Activated gamma-delta T cell treated with Interleukin-2 at 50 U/mL for 16 hours (primary cell): ENCODE measurements around the gene TLE4.
A peak's percentile ranks its signal among the peaks of the same experiment; 100 is the strongest.

Experiments
- DNase-seq: peaks from one replicate; pipeline ENCODE4 v3.0.0-alpha.2; 2020

Gene TLE4

DNA sequence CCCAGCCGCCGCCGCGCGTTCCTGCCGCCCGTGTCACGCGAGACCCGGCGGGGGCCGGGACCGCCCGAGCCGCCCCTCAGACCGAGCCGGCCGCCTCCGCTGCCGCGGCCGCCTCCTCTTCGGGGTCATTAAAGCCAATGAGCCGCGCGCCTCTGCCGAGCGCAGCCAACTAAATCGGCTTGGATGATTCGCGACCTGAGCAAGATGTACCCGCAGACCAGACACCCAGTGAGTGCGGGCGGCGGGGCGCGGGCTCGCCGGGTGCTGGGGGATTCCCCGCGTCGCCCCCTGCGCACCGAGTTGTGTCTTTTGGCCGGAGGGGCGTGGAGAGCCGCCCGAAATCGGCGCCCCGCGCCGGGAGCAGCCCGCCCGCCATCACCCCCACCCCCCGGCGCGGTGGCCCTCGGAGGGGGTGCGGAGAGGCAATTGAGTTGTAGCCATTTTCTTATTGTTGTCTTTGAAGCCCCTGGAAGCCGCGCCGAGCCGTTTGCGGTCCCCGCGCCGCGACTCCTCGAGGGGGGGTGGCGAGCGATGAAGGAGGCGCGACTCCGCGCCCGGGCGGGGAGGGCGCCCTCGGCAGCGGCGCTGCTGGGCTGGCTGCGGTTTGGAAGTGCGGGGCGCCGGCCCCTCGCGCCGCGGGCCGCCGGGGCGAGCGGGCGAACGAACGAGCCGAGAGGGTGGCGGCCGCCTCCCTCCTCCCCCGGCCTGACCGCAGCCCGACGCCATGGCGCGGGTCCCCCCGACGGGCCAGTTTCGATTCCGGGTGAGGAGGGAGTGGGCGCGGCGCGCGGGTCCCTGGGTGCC is 1.0 kb downstream of the TLE4 start:
- peak; percentile 56 for DNase-seq

GRCh38 chr9:79573412-79573923 is 1.7 kb downstream of the TLE4 start:
- DNase-seq = no peak

- DNase-seq = no peak
Measured at GRCh38 chr9:79574136-79574535, 2.4 kb downstream of the TLE4 start.

DNA sequence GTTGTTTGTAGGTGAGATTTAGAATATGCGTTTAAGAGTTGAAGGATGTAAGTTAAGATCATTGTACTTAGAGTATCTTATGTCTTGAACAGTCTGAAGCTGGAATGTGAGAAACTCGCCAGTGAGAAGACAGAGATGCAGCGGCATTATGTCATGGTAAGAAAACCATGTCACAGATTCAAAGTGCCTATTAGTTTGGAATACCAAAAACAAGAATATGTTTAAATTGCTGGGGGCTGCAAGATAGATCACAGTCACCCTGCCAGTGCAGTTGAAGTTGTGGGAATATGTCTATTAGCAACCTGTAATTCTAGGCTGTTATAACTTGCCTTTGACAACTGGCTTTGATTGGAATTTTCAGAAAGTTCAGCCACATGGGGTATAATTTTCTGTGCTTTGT is 3.0 kb downstream of the TLE4 start:
- DNase-seq = no peak

DNA sequence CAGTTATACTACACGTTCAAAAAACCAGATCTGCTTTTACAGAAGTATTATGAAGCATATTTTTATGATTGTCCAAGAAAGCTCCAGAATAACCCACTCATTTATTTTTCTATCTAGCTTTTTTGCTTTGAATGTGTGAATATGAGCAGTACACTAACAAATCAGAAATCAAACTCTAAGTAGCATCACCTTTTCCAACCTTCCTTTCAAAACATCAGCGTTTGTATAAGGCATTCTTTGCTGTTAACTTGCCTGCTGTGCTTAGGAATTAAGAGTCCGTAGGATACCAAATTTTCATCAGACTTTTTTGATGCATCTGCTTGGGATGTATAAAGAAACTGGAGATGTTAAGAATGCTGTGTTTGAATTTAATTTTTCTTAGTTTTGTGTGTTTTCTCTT is 3.8 kb downstream of the TLE4 start:
- no peak for DNase-seq

- DNase-seq = no peak
Measured at GRCh38 chr9:79577969-79578723, 6.4 kb downstream of the TLE4 start.

GRCh38 chr9:79578891-79579290 is 7.1 kb downstream of the TLE4 start:
- no peak for DNase-seq

- no peak for DNase-seq
Measured at GRCh38 chr9:79579624-79580023, 7.9 kb downstream of the TLE4 start.

DNA sequence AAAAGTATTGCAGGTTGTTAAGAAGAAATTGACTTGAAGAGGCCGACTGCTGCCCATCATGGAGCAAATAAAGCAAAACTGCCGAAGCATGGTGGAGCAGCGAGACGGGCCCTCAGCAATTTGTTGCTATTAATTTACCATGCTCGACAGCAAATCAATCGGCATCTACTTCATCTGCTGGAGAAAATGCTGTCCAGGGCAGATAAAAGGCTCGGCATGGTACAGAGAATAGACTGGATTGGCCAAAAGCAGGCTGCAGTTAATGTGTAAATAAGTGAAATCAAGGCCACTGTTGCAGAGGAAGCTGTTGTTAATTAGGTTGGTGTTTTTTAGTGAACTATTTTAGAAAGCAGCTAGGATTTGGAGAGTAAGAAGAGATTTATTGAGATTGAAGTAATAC is 8.3 kb downstream of the TLE4 start:
- DNase-seq = no peak

DNA sequence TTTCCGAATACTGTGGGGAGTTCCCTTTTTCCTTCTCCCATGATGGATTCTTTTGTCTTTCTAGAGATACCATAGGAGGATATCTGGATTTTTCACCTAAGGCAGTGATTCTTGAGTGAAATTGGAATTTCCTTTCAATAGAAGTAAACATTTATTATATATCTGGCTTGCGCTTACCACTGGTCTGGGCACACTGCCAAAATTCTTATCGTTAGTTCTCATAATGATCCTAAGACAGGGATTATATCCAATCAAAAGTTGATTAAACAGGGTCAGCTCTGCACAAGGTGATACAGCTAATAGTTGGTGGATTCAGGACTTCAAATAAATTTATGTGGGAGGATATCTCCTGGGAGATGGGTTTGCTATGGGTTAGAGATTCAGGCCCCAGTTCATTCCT is 9.6 kb downstream of the TLE4 start:
- DNase-seq = no peak

- DNase-seq = peak; percentile 18
Measured at GRCh38 chr9:79581794-79582193, 10.0 kb downstream of the TLE4 start.

GRCh38 chr9:79583952-79584654 is 12.3 kb downstream of the TLE4 start:
- no peak for DNase-seq

DNA sequence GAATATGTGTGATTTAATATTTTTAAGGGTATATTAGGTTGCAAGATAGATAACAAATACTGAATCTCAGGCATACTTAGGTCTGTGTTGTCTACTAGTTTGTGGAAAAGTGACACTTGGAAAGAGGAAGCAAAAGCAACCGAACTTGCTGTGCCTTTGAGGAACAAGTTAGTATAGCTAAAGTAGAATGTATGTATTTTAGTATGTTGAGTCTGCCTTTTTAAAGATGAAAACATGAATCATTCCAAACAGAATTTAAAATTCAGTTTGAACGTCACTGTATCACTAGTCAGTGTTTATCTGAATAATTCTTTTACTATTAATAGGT is 12.9 kb downstream of the TLE4 start:
- no peak for DNase-seq

GRCh38 chr9:79588488-79589223 is 16.9 kb downstream of the TLE4 start:
- DNase-seq = no peak

- DNase-seq = no peak
Measured at GRCh38 chr9:79591458-79591857, 19.7 kb downstream of the TLE4 start.

DNA sequence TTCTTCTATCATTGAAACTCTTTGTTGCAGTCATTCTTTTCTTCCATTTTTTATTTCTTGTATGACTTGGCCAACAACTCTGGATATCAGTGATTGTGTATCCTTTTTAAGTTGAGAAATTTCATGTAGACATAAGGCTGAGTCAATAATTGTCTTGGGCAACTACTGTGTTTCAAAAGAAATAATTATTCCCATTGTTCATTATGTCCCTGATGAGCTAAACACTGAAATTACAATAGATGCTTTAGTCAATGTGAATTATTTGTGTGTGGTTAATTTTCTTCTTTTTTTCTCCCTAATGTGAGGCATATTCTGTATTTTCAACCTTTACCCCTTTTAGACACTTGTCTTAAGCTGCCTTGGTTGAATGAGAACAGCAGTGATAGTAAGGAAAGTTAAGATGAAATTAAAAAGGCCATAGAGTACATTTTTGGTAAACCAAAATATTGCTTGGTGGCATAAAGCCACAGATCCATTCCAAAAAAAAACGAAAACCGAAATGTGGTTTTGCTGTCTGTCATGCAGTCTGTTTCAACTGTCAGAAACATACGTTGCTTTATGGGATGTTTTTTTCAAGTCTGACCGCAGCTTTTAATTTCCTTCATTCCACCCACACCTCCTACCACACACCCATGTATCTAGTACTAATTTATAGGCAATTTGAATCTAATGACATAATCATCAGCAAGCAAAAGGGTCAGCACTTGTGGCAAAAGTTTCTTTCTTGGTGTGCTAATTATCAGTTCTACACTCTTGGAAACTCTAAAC is 21.1 kb downstream of the TLE4 start:
- DNase-seq = no peak

DNA sequence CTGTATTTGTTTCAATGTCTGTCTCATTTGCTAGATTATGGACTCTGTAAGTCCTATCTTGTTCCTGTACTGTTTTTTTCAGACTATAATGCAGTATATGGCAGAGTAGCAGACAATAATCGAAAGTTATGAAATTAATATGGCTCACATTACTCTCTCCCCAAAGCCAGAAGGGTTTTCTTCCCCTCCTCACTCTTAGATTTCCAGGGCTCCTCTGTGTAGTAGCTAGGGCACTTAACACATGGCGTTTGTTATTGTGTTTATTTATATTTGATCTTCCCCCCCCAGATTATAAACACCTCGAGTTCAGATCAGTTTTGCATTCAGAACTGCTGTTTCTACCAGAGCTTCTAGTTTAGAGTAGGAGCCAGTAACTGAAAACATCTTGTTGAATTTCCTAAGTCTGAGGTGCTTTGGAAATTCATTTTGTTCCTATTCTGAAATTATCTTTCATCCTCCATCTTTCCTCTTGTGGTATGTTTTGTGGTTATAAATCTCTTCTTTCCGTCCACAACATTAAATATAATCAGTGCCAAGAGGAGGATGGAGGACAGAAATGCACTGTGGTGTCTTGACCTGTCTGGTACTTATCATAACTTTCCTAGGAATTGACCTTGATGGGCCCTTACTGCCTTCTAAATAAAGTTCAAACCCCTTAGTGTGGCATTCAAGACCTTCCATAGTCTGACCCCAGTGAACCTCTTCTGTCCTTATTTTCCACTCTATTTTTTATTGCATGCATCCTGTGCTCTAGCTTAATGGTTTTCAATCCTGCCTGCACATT is 27.0 kb downstream of the TLE4 start:
- no peak for DNase-seq

DNA sequence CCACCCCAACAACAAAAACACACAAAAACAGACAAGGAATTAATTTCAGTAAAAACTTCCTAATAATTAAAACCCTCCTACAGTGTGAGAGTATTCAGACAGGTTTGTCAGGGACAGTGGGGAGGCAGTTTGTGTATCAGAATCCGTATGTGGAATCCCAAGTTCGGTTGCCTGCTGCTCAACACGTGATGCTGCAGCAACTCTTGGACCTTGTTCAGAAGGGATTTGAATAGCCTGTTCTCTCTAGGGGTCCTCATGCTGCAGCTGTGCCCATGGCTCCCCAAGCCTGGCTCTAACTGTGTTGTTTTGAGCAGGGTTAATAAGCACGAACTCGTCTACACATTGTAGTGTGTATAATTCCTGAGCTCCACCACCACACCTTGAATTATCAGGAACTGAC is 28.7 kb downstream of the TLE4 start:
- no peak for DNase-seq

GRCh38 chr9:79603222-79603920 is 31.6 kb downstream of the TLE4 start:
- DNase-seq = no peak

DNA sequence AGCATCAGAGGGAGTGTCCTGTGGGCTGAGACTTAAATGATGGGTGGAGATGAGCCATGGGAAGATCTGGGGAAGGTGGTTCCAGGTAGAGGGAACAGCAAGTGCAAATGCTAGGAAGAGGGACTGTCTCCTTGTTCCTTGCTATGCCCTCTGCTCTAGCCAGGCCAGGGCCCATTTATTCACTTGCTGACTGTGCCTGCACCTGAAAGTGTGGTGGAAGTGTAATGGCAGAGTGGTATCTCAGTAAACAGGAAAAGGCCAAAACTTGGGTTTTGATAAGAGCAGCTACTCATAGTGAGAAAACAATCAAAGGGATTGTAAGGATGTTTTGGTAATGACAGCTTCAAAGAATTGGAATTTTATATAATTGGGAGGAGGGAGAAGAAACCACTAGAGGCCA is 32.4 kb downstream of the TLE4 start:
- DNase-seq = no peak
